HUES6 (cell line): ENCODE results near the gene NEURL4.

Source experiments
- H3K27ac ChIP-seq: 2 replicates; pipeline ENCODE4 v1.7.0; 2013; ENCODE audit warnings: low read depth, mild to moderate bottlenecking, low read length, inconsistent platforms
- H3K27me3 ChIP-seq: 2 replicates; pipeline ENCODE4 v1.6.1; 2013; ENCODE audit warnings: low read length; ENCODE audit not compliant: control insufficient read depth, insufficient read depth
- H3K36me3 ChIP-seq: 2 replicates; pipeline ENCODE4 v1.6.1; 2013; ENCODE audit warnings: low read length; ENCODE audit not compliant: control insufficient read depth, insufficient read depth
- H3K4me1 ChIP-seq: 2 replicates; pipeline ENCODE4 v1.6.1; 2013; ENCODE audit warnings: low read length; ENCODE audit not compliant: control insufficient read depth, insufficient read depth
- H3K4me3 ChIP-seq: 2 replicates; pipeline ENCODE4 v1.5.1; 2013; ENCODE audit warnings: low read depth, low read length
- H3K9ac ChIP-seq: one replicate; pipeline ENCODE4 v1.6.1; 2013; ENCODE audit warnings: mild to moderate bottlenecking, low read length
- H3K9me3 ChIP-seq: 2 replicates; pipeline ENCODE4 v1.6.1; 2013; ENCODE audit warnings: low read depth, low read length; ENCODE audit not compliant: control insufficient read depth, insufficient read depth

Gene NEURL4

GRCh38 chr17:7293816-7294613, 35.1 kb downstream of the NEURL4 start:
- H3K4me3 ChIP-seq: peak overlapping the region; percentile 46
- H3K9ac ChIP-seq: no peak overlapping the region
- H3K27ac ChIP-seq: no peak overlapping the region; the same call in 1 of the 2 replicates
- 0 out of 2 replicates have a peak, but pooled peaks cover 2% of the 10 kb centered on the region for H3K36me3 ChIP-seq
- H3K27me3 ChIP-seq: peaks cover 25% of the 10 kb centered on the region
- H3K4me1 ChIP-seq: peaks cover 18% of the 10 kb centered on the region
- H3K9me3 ChIP-seq: no peaks in the 10 kb centered on the region

- Histone ChIP-seq H3K27ac (no peak overlapping the region), H3K4me1 (peaks cover 18% of the 10 kb centered on the region), H3K36me3 (0 out of 2 replicates have a peak, but pooled peaks cover 2% of the 10 kb centered on the region), H3K9ac (no peak overlapping the region), H3K27me3 (peaks cover 23% of the 10 kb centered on the region), H3K9me3 (no peaks in the 10 kb centered on the region), H3K4me3 (peak overlapping the region; percentile 46; the same call in 1 of the 2 replicates)
Measured at GRCh38 chr17:7293159-7293558, 36.0 kb downstream of the NEURL4 start.

- no peak overlapping the region for H3K9ac ChIP-seq
- peaks cover 5% of the 10 kb centered on the region; the same call in 1 of the 2 replicates for H3K36me3 ChIP-seq
- H3K4me3 ChIP-seq: no peak overlapping the region
- H3K27me3 ChIP-seq: peaks cover 22% of the 10 kb centered on the region
- H3K4me1 ChIP-seq: peaks cover 18% of the 10 kb centered on the region
- no peak overlapping the region for H3K27ac ChIP-seq
- H3K9me3 ChIP-seq: no peaks in the 10 kb centered on the region
Measured at GRCh38 chr17:7292729-7293128, 36.4 kb downstream of the NEURL4 start.

GRCh38 chr17:7292194-7292593, 36.9 kb downstream of the NEURL4 start:
- H3K4me1 ChIP-seq: peaks cover 18% of the 10 kb centered on the region

GRCh38 chr17:7290685-7291084, 38.5 kb downstream of the NEURL4 start:
- H3K36me3 ChIP-seq: peaks cover 20% of the 10 kb centered on the region; the same call in 1 of the 2 replicates
- no peaks in the 10 kb centered on the region for H3K9me3 ChIP-seq
- H3K27ac ChIP-seq: no peak overlapping the region
- peaks cover 18% of the 10 kb centered on the region for H3K4me1 ChIP-seq
- no peak overlapping the region for H3K4me3 ChIP-seq
- H3K9ac ChIP-seq: no peak overlapping the region
- H3K27me3 ChIP-seq: peaks cover 12% of the 10 kb centered on the region

More at GRCh38 chr17:7292194-7292593, 36.9 kb downstream of the NEURL4 start:
- Histone ChIP-seq H3K4me3 (no peak overlapping the region), H3K9me3 (no peaks in the 10 kb centered on the region), H3K9ac (no peak overlapping the region), H3K27ac (no peak overlapping the region), H3K27me3 (peaks cover 22% of the 10 kb centered on the region), H3K36me3 (peaks cover 10% of the 10 kb centered on the region; the same call in 1 of the 2 replicates)

DNA sequence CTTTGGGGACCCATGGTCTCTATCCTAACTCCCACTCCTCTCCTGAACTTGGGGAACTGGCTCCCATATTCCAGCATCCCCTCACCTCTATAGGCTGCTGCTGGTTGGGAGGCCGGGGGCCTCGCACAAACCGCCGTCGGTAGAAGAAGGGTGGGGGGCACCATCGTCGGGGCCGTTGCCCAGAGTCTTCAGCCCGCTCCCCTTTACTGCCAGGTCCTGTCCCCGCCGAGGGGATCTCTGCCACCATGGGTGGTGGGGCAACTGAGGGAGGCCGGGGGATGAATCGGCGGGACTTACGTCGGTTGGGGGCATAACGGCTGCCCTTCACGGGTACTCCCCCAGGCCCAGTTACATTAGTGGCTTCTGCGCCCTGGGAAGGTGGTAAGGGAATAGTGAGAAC, 39.0 kb downstream of the NEURL4 start:
- Histone ChIP-seq H3K27me3 (peaks cover 7% of the 10 kb centered on the region; the same call in 1 of the 2 replicates), H3K9me3 (no peaks in the 10 kb centered on the region), H3K4me3 (no peak overlapping the region), H3K4me1 (peaks cover 18% of the 10 kb centered on the region), H3K36me3 (peaks cover 23% of the 10 kb centered on the region), H3K27ac (no peak overlapping the region), H3K9ac (no peak overlapping the region)

- H3K4me3 ChIP-seq: no peak overlapping the region
- H3K4me1 ChIP-seq: peaks cover 15% of the 10 kb centered on the region
- H3K36me3 ChIP-seq: peaks cover 30% of the 10 kb centered on the region
- H3K9ac ChIP-seq: no peak overlapping the region
- H3K27ac ChIP-seq: no peak overlapping the region
- peaks cover 3% of the 10 kb centered on the region; the same call in 1 of the 2 replicates for H3K27me3 ChIP-seq
- no peaks in the 10 kb centered on the region for H3K9me3 ChIP-seq
Measured at GRCh38 chr17:7289256-7290032, 39.7 kb downstream of the NEURL4 start.

DNA sequence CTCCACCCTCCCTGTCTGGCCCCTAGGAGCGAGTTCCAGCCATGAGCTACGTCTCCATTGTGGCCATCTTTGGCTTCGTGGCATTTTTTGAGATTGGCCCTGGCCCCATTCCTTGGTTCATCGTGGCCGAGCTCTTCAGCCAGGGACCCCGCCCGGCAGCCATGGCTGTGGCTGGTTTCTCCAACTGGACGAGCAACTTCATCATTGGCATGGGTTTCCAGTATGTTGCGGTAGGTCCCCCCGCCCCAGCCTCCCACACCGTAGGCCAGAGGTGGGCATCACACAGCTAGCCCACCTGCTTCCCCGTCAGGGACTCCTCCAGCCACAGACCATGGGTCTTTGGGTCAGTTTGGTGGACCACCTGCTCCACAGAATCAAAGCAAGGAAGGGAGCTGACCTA, 43.5 kb downstream of the NEURL4 start:
- Histone ChIP-seq H3K36me3 (peaks cover 36% of the 10 kb centered on the region), H3K27me3 (peaks cover 9% of the 10 kb centered on the region), H3K9ac (no peak overlapping the region), H3K27ac (no peak overlapping the region), H3K4me3 (no peak overlapping the region), H3K4me1 (0 out of 2 replicates have a peak, but pooled peaks cover 3% of the 10 kb centered on the region), H3K9me3 (no peaks in the 10 kb centered on the region)

DNA sequence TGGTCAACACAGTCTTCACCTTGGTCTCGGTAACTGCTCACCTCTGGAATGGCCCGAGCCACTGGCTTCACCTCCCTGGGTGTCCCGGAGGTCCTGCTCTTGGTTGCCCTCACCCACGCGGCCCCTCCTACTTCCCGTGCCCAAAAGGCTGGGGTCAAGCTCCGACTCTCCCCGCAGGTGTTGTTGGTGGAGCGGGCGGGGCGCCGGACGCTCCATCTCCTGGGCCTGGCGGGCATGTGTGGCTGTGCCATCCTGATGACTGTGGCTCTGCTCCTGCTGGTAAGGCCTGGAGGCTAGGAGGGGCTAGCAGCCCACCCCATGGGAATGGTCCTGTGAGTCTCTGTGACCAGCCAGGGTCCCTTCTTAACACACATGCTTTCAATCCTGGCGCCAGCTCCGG, 44.2 kb downstream of the NEURL4 start:
- Histone ChIP-seq H3K36me3 (peaks cover 35% of the 10 kb centered on the region), H3K27ac (no peak overlapping the region), H3K4me3 (no peak overlapping the region), H3K9ac (no peak overlapping the region), H3K9me3 (no peaks in the 10 kb centered on the region), H3K27me3 (peaks cover 9% of the 10 kb centered on the region), H3K4me1 (peaks cover 7% of the 10 kb centered on the region)

DNA sequence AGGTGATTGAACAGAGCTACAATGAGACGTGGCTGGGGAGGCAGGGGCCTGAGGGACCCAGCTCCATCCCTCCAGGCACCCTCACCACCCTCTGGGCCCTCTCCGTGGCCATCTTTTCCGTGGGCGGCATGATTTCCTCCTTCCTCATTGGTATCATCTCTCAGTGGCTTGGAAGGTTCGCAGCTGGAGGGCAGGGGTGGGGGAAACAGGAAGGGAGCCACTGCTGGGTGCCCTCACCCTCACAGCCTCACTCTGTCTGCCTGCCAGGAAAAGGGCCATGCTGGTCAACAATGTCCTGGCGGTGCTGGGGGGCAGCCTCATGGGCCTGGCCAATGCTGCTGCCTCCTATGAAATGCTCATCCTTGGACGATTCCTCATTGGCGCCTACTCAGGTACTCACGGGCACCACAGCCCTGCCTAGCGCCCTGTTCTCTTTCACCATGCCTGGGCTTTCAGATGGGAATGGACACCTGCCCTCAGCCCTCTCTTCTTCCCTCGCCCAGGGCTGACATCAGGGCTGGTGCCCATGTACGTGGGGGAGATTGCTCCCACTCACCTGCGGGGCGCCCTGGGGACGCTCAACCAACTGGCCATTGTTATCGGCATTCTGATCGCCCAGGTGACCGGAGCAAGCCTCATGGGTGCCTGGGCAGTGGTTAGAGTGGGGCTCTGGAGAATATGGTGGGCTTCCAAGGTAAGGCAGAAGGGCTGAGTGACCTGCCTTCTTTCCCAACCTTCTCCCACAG, 45.5 kb downstream of the NEURL4 start:
- H3K4me1 ChIP-seq: peaks cover 11% of the 10 kb centered on the region
- peaks cover 9% of the 10 kb centered on the region for H3K27me3 ChIP-seq
- H3K9ac ChIP-seq: no peak overlapping the region
- no peak overlapping the region for H3K27ac ChIP-seq
- H3K9me3 ChIP-seq: no peaks in the 10 kb centered on the region
- H3K4me3 ChIP-seq: no peak overlapping the region
- peaks cover 35% of the 10 kb centered on the region for H3K36me3 ChIP-seq
